ENCODE measurements around the gene ATP8B4. TPM values are rescaled to one million over a fixed set of nuclear protein-coding genes. Genes with fewer than 3 reads are reported as not detected.

ATP8B4 gene
- total RNA-seq, 1 donor from 2014 or later = 9.0 TPM

DNA sequence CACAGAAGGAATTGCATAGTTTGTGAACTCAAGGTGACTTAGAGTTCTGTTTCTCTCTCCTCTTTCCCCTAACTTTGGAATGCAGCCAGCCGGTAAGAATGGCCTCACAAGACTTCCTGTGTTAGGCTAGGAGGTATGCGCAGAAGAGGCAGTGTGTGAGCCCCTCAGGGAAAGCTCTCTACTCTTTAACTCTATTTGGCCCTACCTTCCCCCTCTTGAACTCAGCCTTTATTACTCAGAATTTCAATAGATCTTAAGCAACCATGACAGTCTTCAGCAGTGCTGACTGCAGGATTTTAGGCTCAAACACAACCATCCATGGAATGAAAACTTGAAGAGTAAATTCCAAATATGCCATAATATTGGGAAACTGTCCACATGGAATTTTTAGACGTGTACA is 288.6 kb downstream of the ATP8B4 start:
- no peaks in the 10 kb centered on the region for H3K27me3 ChIP-seq (ENCODE audit: low read depth)
- TF ChIP-seq, protein P1, sequence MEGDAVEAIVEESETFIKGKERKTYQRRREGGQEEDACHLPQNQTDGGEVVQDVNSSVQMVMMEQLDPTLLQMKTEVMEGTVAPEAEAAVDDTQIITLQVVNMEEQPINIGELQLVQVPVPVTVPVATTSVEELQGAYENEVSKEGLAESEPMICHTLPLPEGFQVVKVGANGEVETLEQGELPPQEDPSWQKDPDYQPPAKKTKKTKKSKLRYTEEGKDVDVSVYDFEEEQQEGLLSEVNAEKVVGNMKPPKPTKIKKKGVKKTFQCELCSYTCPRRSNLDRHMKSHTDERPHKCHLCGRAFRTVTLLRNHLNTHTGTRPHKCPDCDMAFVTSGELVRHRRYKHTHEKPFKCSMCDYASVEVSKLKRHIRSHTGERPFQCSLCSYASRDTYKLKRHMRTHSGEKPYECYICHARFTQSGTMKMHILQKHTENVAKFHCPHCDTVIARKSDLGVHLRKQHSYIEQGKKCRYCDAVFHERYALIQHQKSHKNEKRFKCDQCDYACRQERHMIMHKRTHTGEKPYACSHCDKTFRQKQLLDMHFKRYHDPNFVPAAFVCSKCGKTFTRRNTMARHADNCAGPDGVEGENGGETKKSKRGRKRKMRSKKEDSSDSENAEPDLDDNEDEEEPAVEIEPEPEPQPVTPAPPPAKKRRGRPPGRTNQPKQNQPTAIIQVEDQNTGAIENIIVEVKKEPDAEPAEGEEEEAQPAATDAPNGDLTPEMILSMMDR (IDR thresholded peaks at IDR 0.05) = no peak
- H3K4me3 ChIP-seq = no peak overlapping the region
- no peak for DNase-seq
- no peak overlapping the region for H3K27ac ChIP-seq
- no peaks in the 10 kb centered on the region for H3K4me1 ChIP-seq
- intact Hi-C loops (cut with DNase I) = no loop called here
- ATAC-seq = no peak
- no peaks in the 10 kb centered on the region for H3K9me3 ChIP-seq
- H3K36me3 ChIP-seq = no peaks in the 10 kb centered on the region

DNA sequence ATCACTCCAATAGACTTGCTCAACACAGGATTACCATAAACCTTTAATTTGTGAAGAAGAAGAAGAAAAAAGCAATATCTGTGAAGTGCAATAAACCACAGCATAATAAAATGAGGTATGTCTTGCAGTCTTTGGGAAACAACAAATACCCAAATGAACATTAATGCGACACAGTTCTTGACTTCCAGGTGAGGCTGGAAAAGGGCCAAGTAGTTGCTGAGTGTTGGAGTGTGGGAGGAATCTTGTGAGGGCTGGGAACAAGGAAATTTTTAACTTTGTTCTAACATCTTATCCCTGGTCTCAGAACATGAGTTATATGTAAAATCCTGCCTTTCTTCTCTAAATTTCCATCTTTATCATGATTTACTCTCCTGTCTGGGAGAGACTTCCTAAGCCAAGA is 291.7 kb downstream of the ATP8B4 start:
- Histone ChIP-seq H3K4me3 (no peak overlapping the region), H3K27me3 (ENCODE audit: low read depth) (no peaks in the 10 kb centered on the region), H3K9me3 (no peaks in the 10 kb centered on the region), H3K36me3 (no peaks in the 10 kb centered on the region), H3K27ac (no peak overlapping the region), H3K4me1 (no peaks in the 10 kb centered on the region)
- intact Hi-C loops (cut with DNase I) = no loop called here
- DNase-seq (no peak), ATAC-seq (no peak)
- TF ChIP-seq, protein P1 (IDR thresholded peaks at IDR 0.05) = no peak

- H3K27me3 ChIP-seq (ENCODE audit: low read depth) = no peaks in the 10 kb centered on the region
- DNase-seq (no peak), ATAC-seq (no peak)
- H3K9me3 ChIP-seq = no peaks in the 10 kb centered on the region
- H3K4me1 ChIP-seq = no peaks in the 10 kb centered on the region
- TF ChIP-seq, protein P1 (IDR thresholded peaks at IDR 0.05) = no peak
- H3K27ac ChIP-seq = no peak overlapping the region
- H3K4me3 ChIP-seq = no peak overlapping the region
- no peaks in the 10 kb centered on the region for H3K36me3 ChIP-seq
- intact Hi-C loops (cut with DNase I) = no loop called here
Measured at GRCh38 chr15:49826640-49827234, 292.3 kb downstream of the ATP8B4 start.

DNA sequence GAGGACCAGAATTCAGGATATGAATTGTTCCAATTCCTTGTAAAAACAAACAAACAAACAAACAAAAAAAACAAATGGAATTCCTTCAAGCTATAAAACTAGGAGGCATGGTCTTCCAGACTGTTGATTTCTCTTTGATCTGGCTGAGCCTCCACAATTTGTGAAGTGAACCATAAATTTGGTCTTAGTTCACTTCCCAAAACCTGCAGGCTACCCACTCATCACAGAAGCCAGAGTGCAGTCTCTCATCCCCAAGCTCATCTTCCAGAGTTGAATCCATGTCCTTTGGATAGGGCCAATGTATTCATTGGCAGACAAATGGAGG is 294.3 kb downstream of the ATP8B4 start:
- intact Hi-C loops (cut with DNase I) = no loop called here
- Histone ChIP-seq H3K27me3 (ENCODE audit: low read depth) (no peaks in the 10 kb centered on the region), H3K27ac (no peak overlapping the region), H3K4me3 (no peak overlapping the region), H3K36me3 (no peaks in the 10 kb centered on the region), H3K4me1 (no peaks in the 10 kb centered on the region), H3K9me3 (no peaks in the 10 kb centered on the region)
- DNase-seq (no peak), ATAC-seq (no peak)
- TF ChIP-seq, protein P1 (IDR thresholded peaks at IDR 0.05) = no peak

DNA sequence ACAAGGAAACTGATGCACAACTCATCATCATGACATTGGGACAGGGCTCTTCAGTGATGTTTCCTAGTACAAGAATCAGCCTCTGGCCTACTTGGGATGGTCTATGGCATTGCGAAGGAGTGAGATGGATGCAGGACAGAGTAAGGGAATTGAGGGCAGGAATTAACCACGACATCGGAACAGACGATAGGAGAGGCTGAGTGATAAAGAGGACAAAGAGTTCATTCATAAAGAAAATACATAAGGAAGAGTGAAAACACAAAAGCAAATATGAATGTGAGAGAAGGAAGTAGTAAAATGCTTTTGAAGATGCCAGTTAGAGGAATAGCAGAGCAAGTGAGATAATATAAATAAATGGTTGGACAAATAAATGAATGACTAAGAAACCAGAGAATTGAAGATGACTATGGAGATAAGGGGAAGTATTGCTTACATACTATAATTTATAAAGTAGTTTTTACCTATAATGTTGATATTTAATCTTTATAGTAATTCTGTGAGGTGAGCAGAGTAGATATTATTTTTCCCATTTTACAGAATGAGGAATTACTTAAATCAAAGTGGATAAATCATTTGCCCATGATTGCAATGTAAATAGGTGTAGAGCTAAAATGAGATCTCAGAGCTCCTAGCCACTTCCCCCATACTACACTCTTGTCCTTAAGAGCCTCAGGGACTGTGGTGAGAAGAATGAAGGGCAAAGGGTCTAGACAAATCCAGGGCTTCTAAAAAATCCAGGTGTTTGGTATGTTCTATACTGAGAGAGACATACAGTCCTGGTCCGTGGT is 294.9 kb downstream of the ATP8B4 start:
- Histone ChIP-seq H3K36me3 (no peaks in the 10 kb centered on the region), H3K4me3 (no peak overlapping the region), H3K27me3 (ENCODE audit: low read depth) (no peaks in the 10 kb centered on the region), H3K4me1 (no peaks in the 10 kb centered on the region), H3K9me3 (no peaks in the 10 kb centered on the region), H3K27ac (no peak overlapping the region)
- no peak for ATAC-seq
- DNase-seq = no peak
- TF ChIP-seq, protein P1 (IDR thresholded peaks at IDR 0.05) = no peak
- intact Hi-C loops (cut with DNase I) = no loop called here

All from lower lobe of right lung (tissue), 2 donors.